HEK293T (cell line): Measurements from ENCODE around the gene SCAMP4.

Source experiments
- ARNT ChIP-seq: fragments of 450-650 bp; IDR thresholded peaks from 2 replicates; pipeline ENCODE4 v1.6.1; 2017; ENCODE audit warnings: mild to moderate bottlenecking
- ELF4 ChIP-seq: fragments of 450-650 bp; IDR thresholded peaks from 2 replicates; pipeline ENCODE4 v1.6.1; 2017; ENCODE audit warnings: antibody characterized with exemption
- FOXM1 ChIP-seq: fragments of 450-650 bp; IDR thresholded peaks from 2 replicates; pipeline ENCODE4 v1.6.1; 2017; ENCODE audit warnings: mild to moderate bottlenecking, borderline replicate concordance
- HDGF ChIP-seq: fragments of 450-650 bp; IDR thresholded peaks from 2 replicates; pipeline ENCODE4 v1.6.1; 2017; ENCODE audit warnings: antibody characterized with exemption, borderline replicate concordance
- PKNOX1 ChIP-seq: fragments of 450-650 bp; IDR thresholded peaks from 2 replicates; pipeline ENCODE4 v1.6.1; 2016
- SP1 ChIP-seq: fragments of 450-650 bp; IDR thresholded peaks from 2 replicates; pipeline ENCODE4 v1.6.1; 2017
- SUZ12 ChIP-seq: fragments of 450-650 bp; IDR thresholded peaks from 2 replicates; pipeline ENCODE4 v1.6.1; 2016; ENCODE audit warnings: mild to moderate bottlenecking

GRCh38 chr19:1936916-1937610 lies 31.9 kb downstream of the SCAMP4 start:
- TF ChIP-seq SP1 (no peak), ELF4 (no peak), SUZ12 (no peak), HDGF (no peak), FOXM1 (no peak), PKNOX1 (no peak), ARNT (no peak)
